OCI-LY3 (cell line): ENCODE results near the gene IRAK2.

Experiments used
- CTCF ChIP-seq: fragments of 200-600, 300-600 bp; sonication (generic); IDR thresholded peaks from 2 replicates; pipeline ENCODE4 v1.5.1; 2014; ENCODE audit warnings: antibody characterized with exemption, low read length, low read depth
- EZH2phosphoT487 ChIP-seq: fragments of 200-600 bp; shearing (Covaris generic); IDR thresholded peaks from 2 replicates; pipeline ENCODE4 v1.6.1; 2018; ENCODE audit warnings: antibody characterized with exemption, mixed run types, low read depth

GRCh38 chr3:10180289-10180688, 15.6 kb downstream of the IRAK2 start:
- no peak for TF ChIP-seq CTCF
- TF ChIP-seq EZH2phosphoT487, result no peak
